PC-9 (cell line): ENCODE measurements around the gene LY6G6D. TPM values are rescaled to one million over a fixed set of nuclear protein-coding genes. Genes with fewer than 3 reads are reported as not detected.

Experiments
- BruUV-seq: library from RNA; stranded (reverse); fragments of 400-500 nt; replicated peaks from 2 replicates; lab custom pipeline; 2021; lab: Mats Ljungman, UMichigan
- CTCF ChIA-PET: fragments of 300-600 bp; sonication (Branson Sonifier 250); formaldehyde crosslinking; loops from one replicate; lab custom pipeline; 2022; ENCODE audit warnings: antibody characterized with exemption; lab: Charles Lee
- POLR2A ChIA-PET: fragments of 300-600 bp; sonication (Branson Sonifier 250); formaldehyde crosslinking; loops from one replicate; lab custom pipeline; 2022; ENCODE audit warnings: antibody characterized with exemption; ENCODE audit not compliant: unreplicated experiment; lab: Charles Lee
- DNase-seq, 2 experiments: peaks; one replicate each; pipeline versions ENCODE4 v3.0.0 to v3.0.0-alpha.2; 2015 to 2022; ENCODE audit warnings: mixed read lengths in 1 of 2
- H2AFZ ChIP-seq: fragments of 200-600 bp; sonication (generic); 2 replicates; pipeline ENCODE4 v1.8.1; 2017; ENCODE audit warnings: antibody characterized with exemption
- H3F3A ChIP-seq: fragments of 200-600 bp; sonication (generic); 2 replicates; pipeline ENCODE4 v1.8.1; 2017; ENCODE audit warnings: antibody characterized with exemption, mild to moderate bottlenecking, low read depth; ENCODE audit not compliant: insufficient read depth
- H3K27ac ChIP-seq: fragments of 200-600 bp; sonication (generic); 2 replicates; pipeline ENCODE4 v1.6.1; 2016; ENCODE audit warnings: mixed run types
- H3K27me3 ChIP-seq: fragments of 200-600 bp; sonication (generic); 2 replicates; pipeline ENCODE4 v1.6.1; 2016; ENCODE audit warnings: low read depth, mixed run types; ENCODE audit not compliant: insufficient read depth
- H3K36me3 ChIP-seq: fragments of 200-600 bp; sonication (generic); 2 replicates; pipeline ENCODE4 v1.6.1; 2016; ENCODE audit warnings: low read depth, mixed run types
- H3K4me1 ChIP-seq: fragments of 200-600 bp; sonication (generic); replicated peaks from 2 replicates; pipeline ENCODE4 v1.6.1; 2016; ENCODE audit warnings: mixed run types; ENCODE audit not compliant: insufficient read depth
- H3K4me2 ChIP-seq: fragments of 200-600 bp; sonication (generic); 2 replicates; pipeline ENCODE4 v1.6.1; 2017; ENCODE audit warnings: mixed run types
- H3K4me3 ChIP-seq: fragments of 200-600 bp; sonication (generic); 2 replicates; pipeline ENCODE4 v1.6.1; 2016; ENCODE audit warnings: mixed run types
- H3K79me2 ChIP-seq: fragments of 200-600 bp; sonication (generic); 2 replicates; pipeline ENCODE4 v1.6.1; 2017; ENCODE audit warnings: low read depth, mixed run types
- H3K9me2 ChIP-seq: fragments of 200-600 bp; sonication (generic); 2 replicates; pipeline ENCODE4 v1.8.1; 2017; ENCODE audit warnings: mild to moderate bottlenecking; ENCODE audit not compliant: insufficient read depth
- H3K9me3 ChIP-seq: fragments of 200-600 bp; sonication (generic); 2 replicates; pipeline ENCODE4 v1.8.1; 2016; ENCODE audit warnings: low read depth; ENCODE audit not compliant: insufficient read depth
- H4K20me1 ChIP-seq: fragments of 200-600 bp; sonication (generic); 2 replicates; pipeline ENCODE4 v1.8.1; 2017; ENCODE audit not compliant: insufficient read depth
- CTCF ChIP-seq: fragments of 200-600 bp; sonication (generic); conservative IDR thresholded peaks from 2 replicates; pipeline ENCODE4 v1.6.1; 2017; ENCODE audit warnings: mixed run types, antibody characterized with exemption, mild to moderate bottlenecking, moderate library complexity
- EZH2 ChIP-seq: fragments of 200-600 bp; sonication (generic); IDR thresholded peaks from 2 replicates; pipeline ENCODE4 v1.8.0; 2017; ENCODE audit warnings: antibody characterized with exemption, low read depth
- intact Hi-C: fragments of 100-400 bp; cut with micrococcal nuclease; formaldehyde crosslinking; loops from one replicate; pipeline ENCODE4 v1.10.0; 2022; ENCODE audit not compliant: unreplicated experiment
- total RNA-seq: library from RNA; stranded (reverse); gene quantifications from 2 replicates; pipeline ENCODE4 v1.2.3, GENCODE V29; 2021

The LY6G6D gene
- total RNA-seq, 1 experiment from 2014 or later: not detected

GRCh38 chr6:31710523-31711219 is 4.5 kb upstream of the LY6G6D start:
- H3K27me3 ChIP-seq: no peaks in the 10 kb centered on the region
- H4K20me1 ChIP-seq: no peaks in the 10 kb centered on the region
- no peaks in the 10 kb centered on the region for H3K79me2 ChIP-seq
- ChIA-PET CTCF (interaction anchor here (0.5 kb wide), 1 partner anchor 17 kb away, joined by 3 read pairs; no protein-coding TSS in a partner anchor), POLR2A (no interaction called here)
- H2AFZ ChIP-seq: no peak overlapping the region
- no peaks in the 10 kb centered on the region for H3F3A ChIP-seq
- no peaks in the 10 kb centered on the region; the same call in 1 of the 2 replicates for H3K4me1 ChIP-seq
- H3K9me2 ChIP-seq: no peaks in the 10 kb centered on the region
- no peaks in the 10 kb centered on the region for H3K36me3 ChIP-seq
- DNase-seq: no peak
- no peaks in the 10 kb centered on the region for H3K9me3 ChIP-seq
- no peak overlapping the region for H3K4me2 ChIP-seq
- no peak overlapping the region for H3K4me3 ChIP-seq
- H3K27ac ChIP-seq: no peak overlapping the region
- intact Hi-C loops: no loop called here
- TF ChIP-seq EZH2: no peak
- no TSS peak for BruUV-seq

GRCh38 chr6:31711233-31711632 is 3.9 kb upstream of the LY6G6D start:
- no peaks in the 10 kb centered on the region for H3K9me2 ChIP-seq
- H2AFZ ChIP-seq: no peak overlapping the region
- H3K4me1 ChIP-seq: no peaks in the 10 kb centered on the region; the same call in 1 of the 2 replicates
- BruUV-seq: no TSS peak
- no peaks in the 10 kb centered on the region for H3F3A ChIP-seq
- H3K4me2 ChIP-seq: no peak overlapping the region
- POLR2A ChIA-PET: no interaction called here
- no peak overlapping the region for H3K27ac ChIP-seq
- H3K9me3 ChIP-seq: no peaks in the 10 kb centered on the region
- CTCF ChIA-PET: interaction anchor here (0.5 kb wide), 2 partner anchors 17 to 59 kb away, joined by 3 to 15 read pairs; no protein-coding TSS in a partner anchor
- intact Hi-C loops: no loop called here
- no peaks in the 10 kb centered on the region for H4K20me1 ChIP-seq
- no peak for TF ChIP-seq CTCF
- H3K27me3 ChIP-seq: no peaks in the 10 kb centered on the region
- no peaks in the 10 kb centered on the region for H3K36me3 ChIP-seq
- DNase-seq: no peak
- no peak overlapping the region for H3K4me3 ChIP-seq
- H3K79me2 ChIP-seq: no peaks in the 10 kb centered on the region

DNA sequence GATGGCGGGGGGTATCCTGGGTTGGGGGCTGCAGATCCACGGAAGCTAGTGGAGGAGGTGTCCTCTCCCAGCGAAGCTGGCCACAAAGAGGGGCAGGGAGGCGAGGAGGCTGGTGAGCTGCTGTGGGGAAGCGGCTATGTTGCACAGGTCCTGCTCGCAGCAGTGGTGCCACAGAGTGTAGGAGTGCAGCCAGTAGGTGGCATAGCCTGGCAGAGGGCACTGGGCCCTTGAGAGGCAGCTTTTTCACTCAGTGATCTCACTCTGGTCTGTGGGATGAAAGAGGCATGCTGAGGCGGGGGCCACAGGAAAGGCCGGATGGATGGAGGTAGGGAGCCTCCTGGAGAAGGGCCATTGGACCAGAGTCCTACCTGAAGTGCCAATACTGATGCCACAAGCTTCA is 2.9 kb upstream of the LY6G6D start:
- no TSS peak for BruUV-seq
- no peak overlapping the region for H2AFZ ChIP-seq
- H3K4me2 ChIP-seq: no peak overlapping the region
- no peaks in the 10 kb centered on the region for H3K79me2 ChIP-seq
- ChIA-PET CTCF (interaction anchor here (1.1 kb wide), 1 partner anchor 27 kb away, joined by 3 read pairs; the partner anchor contains the start of gene MSH5), POLR2A (interaction anchor here (0.5 kb wide), 1 partner anchor 108 kb away, joined by 14 read pairs; no protein-coding TSS in a partner anchor)
- no peaks in the 10 kb centered on the region for H3K36me3 ChIP-seq
- TF ChIP-seq EZH2 (no peak), CTCF (peak; percentile 33; the same call in 1 of the 2 replicates)
- no peaks in the 10 kb centered on the region for H4K20me1 ChIP-seq
- H3K4me3 ChIP-seq: no peak overlapping the region
- H3K9me2 ChIP-seq: no peaks in the 10 kb centered on the region
- H3K9me3 ChIP-seq: no peaks in the 10 kb centered on the region
- H3F3A ChIP-seq: peaks cover under 1% of the 10 kb centered on the region; the same call in 1 of the 2 replicates
- intact Hi-C loops: no loop called here
- DNase-seq: no peak
- H3K27me3 ChIP-seq: no peaks in the 10 kb centered on the region
- no peak overlapping the region for H3K27ac ChIP-seq
- peaks cover 2% of the 10 kb centered on the region for H3K4me1 ChIP-seq
